ENCODE data around the gene CIB1. TPM values are rescaled to one million over a fixed set of nuclear protein-coding genes. Genes with fewer than 3 reads are reported as not detected.

Gene CIB1
- total and polyA plus RNA-seq, 2 of the 8 experiments (the other 6 are each of a cell fraction or from before 2014, with no cell fraction given) = 26.0 to 63.5 TPM

- Histone ChIP-seq H3K36me3 (ENCODE audit: control insufficient read depth in 2 of 4, insufficient read depth in 4 of 4, low read length in 3 of 4) (0 out of 8 replicates have a peak, but pooled peaks cover 0 to 3% (median under 1%) of the 10 kb centered on the region in 4 experiments), H3K27ac (ENCODE audit: low read depth, low read length) (no peak overlapping the region), H4K5ac (ENCODE audit: insufficient read length, low read depth, low read length) (no peak overlapping the region), H2BK20ac (ENCODE audit: low read length) (no peak overlapping the region), H2AK5ac (ENCODE audit: low read depth, low read length) (no peak overlapping the region), H2AFZ (ENCODE audit: low read length) (no peak overlapping the region), H3K4me2 (ENCODE audit: insufficient read depth in 1 of 2, low read depth in 2 of 2, low read length in 2 of 2) (no peak overlapping the region), H2BK120ac (replicated peaks; ENCODE audit: low read depth, low read length) (no peak overlapping the region), H4K8ac (ENCODE audit: extremely low read depth, insufficient read depth, low read length) (no peak overlapping the region), H3K9me3 (ENCODE audit: insufficient read depth in 2 of 2, low read depth in 1 of 2, low read length in 1 of 2) (no peaks in the 10 kb centered on the region), H2BK12ac (ENCODE audit: low read depth, low read length) (no peak overlapping the region), H3K4me1 (replicated peaks in 1 of 4; ENCODE audit: control insufficient read depth in 3 of 4, insufficient read depth in 4 of 4, low read length in 3 of 4) (peaks cover 0 to 3% (median under 1%) of the 10 kb centered on the region in 4 experiments; a peak in 3 of 7 replicates), H4K20me1 (replicated peaks in 1 of 2; ENCODE audit: control insufficient read depth in 1 of 2, insufficient read depth in 2 of 2, low read length in 2 of 2) (peaks cover 7 to 12% of the 10 kb centered on the region in 2 experiments), H3K4me3 (ENCODE audit: extremely low read depth in 1 of 4, insufficient read depth in 2 of 4, low read depth in 3 of 4, low read length in 4 of 4) (no peak overlapping the region), H3K14ac (ENCODE audit: insufficient read length) (no peak overlapping the region), H4K91ac (replicated peaks; ENCODE audit: insufficient read length, low read length) (no peak overlapping the region), H3K27me3 (replicated peaks in 1 of 4; ENCODE audit: control insufficient read depth in 3 of 4, extremely low read depth in 1 of 4, insufficient read depth in 3 of 4, low read length in 3 of 4) (no peaks in the 10 kb centered on the region), H3K23ac (ENCODE audit: insufficient read length) (no peak overlapping the region), H3K18ac (ENCODE audit: extremely low read depth, low read length) (no peak overlapping the region), H3K4ac (replicated peaks; ENCODE audit: insufficient read length, low read depth, low read length) (no peak overlapping the region), H3K9ac (replicated peaks in 1 of 4; ENCODE audit: extremely low read depth in 1 of 4, low read depth in 3 of 4, low read length in 3 of 4) (no peak overlapping the region), H3K56ac (replicated peaks; ENCODE audit: insufficient read length, low read depth, low read length) (no peak overlapping the region), H3K23me2 (ENCODE audit: low read depth, low read length) (no peaks in the 10 kb centered on the region; the same call in 1 of the 2 replicates), H3K79me2 (ENCODE audit: control insufficient read depth in 1 of 2, insufficient read depth in 2 of 2, low read length in 2 of 2) (peaks cover 0 to 38% of the 10 kb centered on the region in 2 experiments; a peak in 1 of 4 replicates), H3K79me1 (ENCODE audit: low read depth, low read length) (peaks cover 10% of the 10 kb centered on the region; the same call in 1 of the 2 replicates), H2BK15ac (ENCODE audit: low read length) (no peak overlapping the region), H2BK5ac (ENCODE audit: low read depth, low read length) (peak overlapping the region; percentile 30; the same call in 1 of the 2 replicates)
- DNase-seq (ENCODE audit: low read depth in 1 of 2, low spot score in 2 of 2) = no peak
- ChIA-PET CTCF (ENCODE audit: partially characterized antibody) (interaction anchor here (0.6 to 12.6 kb wide), 4 partner anchors 6 to 64 kb away, joined by 3 to 182 read pairs (median 148); partner anchors contain the start of gene SEMA4B), POLR2A (ENCODE audit: partially characterized antibody) (interaction anchor here (4.8 kb wide), 1 partner anchor 9 kb away, joined by 25 read pairs; the partner anchor contains the start of gene SEMA4B)
- 94% methylated on average over 9 of the region's 9 CpGs; no CpG with 5 or more reads in 1 of the 2 experiments for WGBS, 2 experiments (ENCODE audit: extremely low coverage in 1 of 2, insufficient coverage in 1 of 2, insufficient read length in 1 of 2, insufficient replicate concordance in 2 of 2, low coverage in 1 of 2, low lambda C conversion rate in 2 of 2, missing lambda C conversion rate in 1 of 2)
- FAIRE-seq = no peak
- TF ChIP-seq ASH2L (IDR thresholded peaks at IDR 0.05; ENCODE audit: low read length) = no peak
- TF ChIP-seq KDM4A (IDR thresholded peaks at IDR 0.05; ENCODE audit: low read depth, low read length, severe bottlenecking) = no peak
- TF ChIP-seq TEAD4 (IDR thresholded peaks at IDR 0.05; ENCODE audit: low read depth, low read length) = no peak
- no peak for TF ChIP-seq BRCA1 (IDR thresholded peaks at IDR 0.05; ENCODE audit: low read depth, low read length)
- no peak for TF ChIP-seq SIRT6 (IDR thresholded peaks at IDR 0.05; ENCODE audit: low read length)
- no peak for TF ChIP-seq CHD2 (IDR thresholded peaks at IDR 0.05; ENCODE audit: low read length)
- TF ChIP-seq JUN (IDR thresholded peaks at IDR 0.05; ENCODE audit: low read depth, low read length) = no peak
- TF ChIP-seq EP300 (IDR thresholded peaks at IDR 0.05; ENCODE audit: borderline replicate concordance in 1 of 2, low read depth in 2 of 2, low read length in 2 of 2) = no peak
- TF ChIP-seq, protein P1, sequence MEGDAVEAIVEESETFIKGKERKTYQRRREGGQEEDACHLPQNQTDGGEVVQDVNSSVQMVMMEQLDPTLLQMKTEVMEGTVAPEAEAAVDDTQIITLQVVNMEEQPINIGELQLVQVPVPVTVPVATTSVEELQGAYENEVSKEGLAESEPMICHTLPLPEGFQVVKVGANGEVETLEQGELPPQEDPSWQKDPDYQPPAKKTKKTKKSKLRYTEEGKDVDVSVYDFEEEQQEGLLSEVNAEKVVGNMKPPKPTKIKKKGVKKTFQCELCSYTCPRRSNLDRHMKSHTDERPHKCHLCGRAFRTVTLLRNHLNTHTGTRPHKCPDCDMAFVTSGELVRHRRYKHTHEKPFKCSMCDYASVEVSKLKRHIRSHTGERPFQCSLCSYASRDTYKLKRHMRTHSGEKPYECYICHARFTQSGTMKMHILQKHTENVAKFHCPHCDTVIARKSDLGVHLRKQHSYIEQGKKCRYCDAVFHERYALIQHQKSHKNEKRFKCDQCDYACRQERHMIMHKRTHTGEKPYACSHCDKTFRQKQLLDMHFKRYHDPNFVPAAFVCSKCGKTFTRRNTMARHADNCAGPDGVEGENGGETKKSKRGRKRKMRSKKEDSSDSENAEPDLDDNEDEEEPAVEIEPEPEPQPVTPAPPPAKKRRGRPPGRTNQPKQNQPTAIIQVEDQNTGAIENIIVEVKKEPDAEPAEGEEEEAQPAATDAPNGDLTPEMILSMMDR (IDR thresholded peaks at IDR 0.05; ENCODE audit: control extremely low read depth in 1 of 3, insufficient read depth in 1 of 3, low read depth in 1 of 3, low read length in 3 of 3) = no peak
- TF ChIP-seq SUZ12 (IDR thresholded peaks at IDR 0.05; ENCODE audit: low read length) = no peak
- TF ChIP-seq RNF2 (IDR thresholded peaks at IDR 0.05; ENCODE audit: borderline replicate concordance, low read depth, low read length, missing control alignments, poor library complexity, severe bottlenecking) = no peak
Measured at GRCh38 chr15:90211009-90211408, 22.7 kb downstream of the CIB1 start.
